Measurements from ENCODE around the gene APBA2. TPM values are rescaled to one million over a fixed set of nuclear protein-coding genes. Genes with fewer than 3 reads are reported as not detected.

The APBA2 gene
- polyA plus RNA-seq, 2 of the 4 experiments (the other 2 are of a cell fraction), result 11.4 to 12.6 TPM

DNA sequence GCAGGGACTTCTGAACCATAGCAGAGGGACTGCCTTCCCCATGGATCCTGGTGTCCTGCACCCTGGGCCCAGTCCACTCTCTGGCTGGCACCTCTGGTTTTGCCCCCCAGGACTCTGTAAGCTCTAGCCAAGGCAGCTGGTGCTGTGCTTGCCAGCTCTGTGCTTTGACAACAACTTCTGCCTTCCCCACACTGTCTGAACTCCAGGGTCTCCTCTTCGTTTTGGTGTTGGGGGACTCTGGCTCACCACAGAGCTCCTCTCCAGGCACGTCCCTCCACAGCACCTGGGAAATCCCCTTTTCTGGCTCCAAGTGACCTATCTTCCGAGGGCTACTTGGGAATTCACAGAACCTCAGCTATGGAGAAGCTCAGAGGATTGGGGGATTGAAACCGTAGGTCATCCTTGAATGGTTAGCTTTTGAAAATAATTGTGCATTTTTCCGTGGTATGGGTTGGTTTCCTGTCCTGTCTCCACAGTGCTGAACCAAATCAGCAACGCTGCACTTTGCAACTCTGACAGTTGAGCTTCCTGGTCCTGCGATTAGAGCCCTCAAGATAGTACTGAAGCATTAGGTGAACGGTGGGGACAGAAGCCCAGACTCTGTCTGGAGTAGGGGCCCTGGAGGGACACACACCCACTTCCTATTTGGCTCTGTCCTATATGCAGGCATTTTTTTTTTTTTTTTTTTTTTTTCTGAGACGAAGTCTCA lies 152.4 kb downstream of the APBA2 start:
- H3K27ac ChIP-seq, result no peak overlapping the region
- no peaks in the 10 kb centered on the region for H3K9me3 ChIP-seq
- POLR2A ChIA-PET, result no interaction called here
- CTCF ChIA-PET, result interaction anchor here (1.7 kb wide), 1 partner anchor 66 kb away, joined by 5 read pairs; no protein-coding TSS in a partner anchor
- FAIRE-seq (no peak), DNase-seq (ENCODE audit: low read depth in 1 of 2, low spot score in 1 of 2) (no peak), ATAC-seq (no peak)
- no peak overlapping the region for H3K4me3 ChIP-seq
- H3K4me2 ChIP-seq, result no peak overlapping the region
- no peaks in the 10 kb centered on the region for H3K4me1 ChIP-seq
- TF ChIP-seq ZNF302 (CRISPR knock-in tag; IDR thresholded peaks at IDR 0.05) (no peak), HOXB5 (CRISPR knock-in tag; IDR thresholded peaks at IDR 0.05) (no peak), NR3C1 (IDR thresholded peaks at IDR 0.05) (no peak), TFCP2L1 (CRISPR knock-in tag; IDR thresholded peaks at IDR 0.05) (no peak), POLR2A (IDR thresholded peaks at IDR 0.05; ENCODE audit: low read length) (no peak), EHF (CRISPR knock-in tag; IDR thresholded peaks at IDR 0.05) (no peak), EP300 (IDR thresholded peaks at IDR 0.05) (no peak), FOSB (CRISPR knock-in tag; IDR thresholded peaks at IDR 0.05) (no peak), CBX2 (IDR thresholded peaks at IDR 0.05; ENCODE audit: borderline replicate concordance, low read depth) (no peak)
- TF ChIP-seq, protein P1, sequence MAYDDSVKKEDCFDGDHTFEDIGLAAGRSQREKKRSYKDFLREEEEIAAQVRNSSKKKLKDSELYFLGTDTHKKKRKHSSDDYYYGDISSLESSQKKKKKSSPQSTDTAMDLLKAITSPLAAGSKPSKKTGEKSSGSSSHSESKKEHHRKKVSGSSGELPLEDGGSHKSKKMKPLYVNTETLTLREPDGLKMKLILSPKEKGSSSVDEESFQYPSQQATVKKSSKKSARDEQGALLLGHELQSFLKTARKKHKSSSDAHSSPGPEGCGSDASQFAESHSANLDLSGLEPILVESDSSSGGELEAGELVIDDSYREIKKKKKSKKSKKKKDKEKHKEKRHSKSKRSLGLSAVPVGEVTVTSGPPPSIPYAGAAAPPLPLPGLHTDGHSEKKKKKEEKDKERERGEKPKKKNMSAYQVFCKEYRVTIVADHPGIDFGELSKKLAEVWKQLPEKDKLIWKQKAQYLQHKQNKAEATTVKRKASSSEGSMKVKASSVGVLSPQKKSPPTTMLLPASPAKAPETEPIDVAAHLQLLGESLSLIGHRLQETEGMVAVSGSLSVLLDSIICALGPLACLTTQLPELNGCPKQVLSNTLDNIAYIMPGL (CRISPR knock-in tag; IDR thresholded peaks at IDR 0.05; ENCODE audit: borderline replicate concordance), result no peak
- TF ChIP-seq, protein P2, sequence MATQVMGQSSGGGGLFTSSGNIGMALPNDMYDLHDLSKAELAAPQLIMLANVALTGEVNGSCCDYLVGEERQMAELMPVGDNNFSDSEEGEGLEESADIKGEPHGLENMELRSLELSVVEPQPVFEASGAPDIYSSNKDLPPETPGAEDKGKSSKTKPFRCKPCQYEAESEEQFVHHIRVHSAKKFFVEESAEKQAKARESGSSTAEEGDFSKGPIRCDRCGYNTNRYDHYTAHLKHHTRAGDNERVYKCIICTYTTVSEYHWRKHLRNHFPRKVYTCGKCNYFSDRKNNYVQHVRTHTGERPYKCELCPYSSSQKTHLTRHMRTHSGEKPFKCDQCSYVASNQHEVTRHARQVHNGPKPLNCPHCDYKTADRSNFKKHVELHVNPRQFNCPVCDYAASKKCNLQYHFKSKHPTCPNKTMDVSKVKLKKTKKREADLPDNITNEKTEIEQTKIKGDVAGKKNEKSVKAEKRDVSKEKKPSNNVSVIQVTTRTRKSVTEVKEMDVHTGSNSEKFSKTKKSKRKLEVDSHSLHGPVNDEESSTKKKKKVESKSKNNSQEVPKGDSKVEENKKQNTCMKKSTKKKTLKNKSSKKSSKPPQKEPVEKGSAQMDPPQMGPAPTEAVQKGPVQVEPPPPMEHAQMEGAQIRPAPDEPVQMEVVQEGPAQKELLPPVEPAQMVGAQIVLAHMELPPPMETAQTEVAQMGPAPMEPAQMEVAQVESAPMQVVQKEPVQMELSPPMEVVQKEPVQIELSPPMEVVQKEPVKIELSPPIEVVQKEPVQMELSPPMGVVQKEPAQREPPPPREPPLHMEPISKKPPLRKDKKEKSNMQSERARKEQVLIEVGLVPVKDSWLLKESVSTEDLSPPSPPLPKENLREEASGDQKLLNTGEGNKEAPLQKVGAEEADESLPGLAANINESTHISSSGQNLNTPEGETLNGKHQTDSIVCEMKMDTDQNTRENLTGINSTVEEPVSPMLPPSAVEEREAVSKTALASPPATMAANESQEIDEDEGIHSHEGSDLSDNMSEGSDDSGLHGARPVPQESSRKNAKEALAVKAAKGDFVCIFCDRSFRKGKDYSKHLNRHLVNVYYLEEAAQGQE (IDR thresholded peaks at IDR 0.05), result no peak
- TF ChIP-seq, protein P3, sequence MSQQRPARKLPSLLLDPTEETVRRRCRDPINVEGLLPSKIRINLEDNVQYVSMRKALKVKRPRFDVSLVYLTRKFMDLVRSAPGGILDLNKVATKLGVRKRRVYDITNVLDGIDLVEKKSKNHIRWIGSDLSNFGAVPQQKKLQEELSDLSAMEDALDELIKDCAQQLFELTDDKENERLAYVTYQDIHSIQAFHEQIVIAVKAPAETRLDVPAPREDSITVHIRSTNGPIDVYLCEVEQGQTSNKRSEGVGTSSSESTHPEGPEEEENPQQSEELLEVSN (IDR thresholded peaks at IDR 0.05; ENCODE audit: borderline replicate concordance, low read depth), result no peak
- TF ChIP-seq, protein P4, sequence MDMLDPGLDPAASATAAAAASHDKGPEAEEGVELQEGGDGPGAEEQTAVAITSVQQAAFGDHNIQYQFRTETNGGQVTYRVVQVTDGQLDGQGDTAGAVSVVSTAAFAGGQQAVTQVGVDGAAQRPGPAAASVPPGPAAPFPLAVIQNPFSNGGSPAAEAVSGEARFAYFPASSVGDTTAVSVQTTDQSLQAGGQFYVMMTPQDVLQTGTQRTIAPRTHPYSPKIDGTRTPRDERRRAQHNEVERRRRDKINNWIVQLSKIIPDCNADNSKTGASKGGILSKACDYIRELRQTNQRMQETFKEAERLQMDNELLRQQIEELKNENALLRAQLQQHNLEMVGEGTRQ (IDR thresholded peaks at IDR 0.05), result no peak
- 80% methylated on average over 9 of the region's 9 CpGs for WGBS (ENCODE audit: missing lambda C conversion rate)

DNA sequence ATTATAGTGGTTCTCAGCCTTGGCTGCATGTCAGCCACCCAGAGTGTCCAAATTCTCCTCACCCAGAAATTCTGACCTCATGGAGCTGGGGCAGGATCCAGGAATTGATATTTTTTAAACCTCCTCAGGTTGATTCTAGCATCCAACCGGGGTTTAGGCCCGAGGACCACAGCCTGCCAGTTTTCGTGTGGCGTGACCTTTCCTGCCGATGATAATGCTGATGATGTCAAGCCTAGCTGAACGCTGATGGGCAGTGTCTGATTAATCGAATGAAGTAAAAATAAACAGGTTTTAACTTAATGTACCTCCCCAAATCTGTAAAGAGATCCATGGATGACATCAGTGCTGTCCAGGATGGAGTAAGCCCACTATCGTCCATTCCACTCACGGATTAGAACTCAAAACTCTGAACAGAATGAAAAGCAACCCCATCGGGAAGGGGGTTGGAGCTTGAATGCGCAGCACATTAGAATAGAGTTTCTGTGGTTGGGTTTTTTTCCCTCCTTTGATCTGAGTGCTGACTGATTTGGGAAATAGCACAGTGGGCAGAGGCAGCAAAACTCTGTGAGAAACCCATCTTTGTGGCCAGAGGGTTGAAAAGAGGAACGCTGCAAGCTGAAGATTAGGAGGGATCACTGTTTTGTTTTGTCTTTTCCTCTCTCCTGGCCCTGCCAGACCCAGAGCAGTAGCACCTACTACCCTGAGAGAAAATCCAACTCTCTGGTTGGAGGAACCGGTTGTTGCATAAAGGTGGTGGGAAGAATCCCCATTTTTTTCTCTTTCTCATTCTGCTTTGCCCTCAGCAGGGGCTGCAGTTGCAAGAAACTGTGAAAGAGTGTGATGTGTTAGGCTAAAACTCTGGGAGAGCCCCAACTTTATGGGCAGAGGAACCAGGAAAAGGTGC lies 153.9 kb downstream of the APBA2 start:
- Histone ChIP-seq H3K4me2 (no peak overlapping the region), H3K27ac (no peak overlapping the region), H3K4me3 (no peak overlapping the region), H3K4me1 (no peaks in the 10 kb centered on the region), H3K9me3 (no peaks in the 10 kb centered on the region)
- no peak for TF ChIP-seq HDAC2 (IDR thresholded peaks at IDR 0.05)
- no peak for TF ChIP-seq JUN (IDR thresholded peaks at IDR 0.05)
- no peak for TF ChIP-seq EHF (CRISPR knock-in tag; IDR thresholded peaks at IDR 0.05)
- TF ChIP-seq, protein P5, sequence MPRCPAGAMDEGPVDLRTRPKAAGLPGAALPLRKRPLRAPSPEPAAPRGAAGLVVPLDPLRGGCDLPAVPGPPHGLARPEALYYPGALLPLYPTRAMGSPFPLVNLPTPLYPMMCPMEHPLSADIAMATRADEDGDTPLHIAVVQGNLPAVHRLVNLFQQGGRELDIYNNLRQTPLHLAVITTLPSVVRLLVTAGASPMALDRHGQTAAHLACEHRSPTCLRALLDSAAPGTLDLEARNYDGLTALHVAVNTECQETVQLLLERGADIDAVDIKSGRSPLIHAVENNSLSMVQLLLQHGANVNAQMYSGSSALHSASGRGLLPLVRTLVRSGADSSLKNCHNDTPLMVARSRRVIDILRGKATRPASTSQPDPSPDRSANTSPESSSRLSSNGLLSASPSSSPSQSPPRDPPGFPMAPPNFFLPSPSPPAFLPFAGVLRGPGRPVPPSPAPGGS (IDR thresholded peaks at IDR 0.05), result no peak
- TF ChIP-seq, protein P3 (IDR thresholded peaks at IDR 0.05; ENCODE audit: borderline replicate concordance, low read depth), result no peak
- no peak for TF ChIP-seq NFE2L2 (conservative IDR thresholded peaks at IDR 0.05; ENCODE audit: low read length)
- DNase-seq (ENCODE audit: low read depth in 1 of 2, low spot score in 1 of 2) (no peak), ATAC-seq (no peak), FAIRE-seq (no peak)
- 85% methylated on average over 13 of the region's 13 CpGs for WGBS (ENCODE audit: missing lambda C conversion rate)
- ChIA-PET POLR2A (no interaction called here), CTCF (interaction anchor here (1.3 to 1.7 kb wide), 2 partner anchors 9 to 64 kb away, joined by 3 to 5 read pairs; no protein-coding TSS in a partner anchor)
